ENCODE data around the gene HEG1.
A peak's percentile ranks its signal among the peaks of the same experiment; 100 is the strongest.

HEG1 gene

GRCh38 chr3:124939661-124940060 lies 116.1 kb downstream of the HEG1 start:
- no peak for DNase-seq

GRCh38 chr3:124938896-124939295 lies 116.9 kb downstream of the HEG1 start:
- no peak for DNase-seq

GRCh38 chr3:124937049-124937448 lies 118.7 kb downstream of the HEG1 start:
- no peak for DNase-seq

GRCh38 chr3:124935794-124936542 lies 119.8 kb downstream of the HEG1 start:
- no peak for DNase-seq

- no peak for DNase-seq
Observed at GRCh38 chr3:124935264-124935663, 120.5 kb downstream of the HEG1 start.

GRCh38 chr3:124934577-124934976 lies 121.2 kb downstream of the HEG1 start, which contains the start of gene MUC13:
TSS of gene MUC13 (minus strand) at chr3:124934751. CDS start at chr3:124934712, 39 bp downstream.
- no peak for DNase-seq

GRCh38 chr3:124928333-124929202 lies 127.2 kb downstream of the HEG1 start:
- peak; percentile 30 for DNase-seq

GRCh38 chr3:124927574-124928045 lies 128.2 kb downstream of the HEG1 start:
- DNase-seq, result no peak

GRCh38 chr3:124926426-124927101 lies 129.2 kb downstream of the HEG1 start:
- no peak for DNase-seq

GRCh38 chr3:124924741-124925140 lies 131.1 kb downstream of the HEG1 start:
- no peak for DNase-seq

GRCh38 chr3:124923833-124924232 lies 132.0 kb downstream of the HEG1 start:
- DNase-seq, result no peak

- no peak for DNase-seq
Observed at GRCh38 chr3:124920718-124921117, 135.1 kb downstream of the HEG1 start.

- no peak for DNase-seq
Observed at GRCh38 chr3:124919756-124920155, 136.0 kb downstream of the HEG1 start.

GRCh38 chr3:124918524-124918923 lies 137.3 kb downstream of the HEG1 start:
- DNase-seq, result no peak

- DNase-seq, result no peak
Observed at GRCh38 chr3:124916837-124917409, 138.9 kb downstream of the HEG1 start.

All from NCI-H1092 (cell line).